ENCODE measurements around the gene SLC16A10.

SLC16A10 gene

DNA sequence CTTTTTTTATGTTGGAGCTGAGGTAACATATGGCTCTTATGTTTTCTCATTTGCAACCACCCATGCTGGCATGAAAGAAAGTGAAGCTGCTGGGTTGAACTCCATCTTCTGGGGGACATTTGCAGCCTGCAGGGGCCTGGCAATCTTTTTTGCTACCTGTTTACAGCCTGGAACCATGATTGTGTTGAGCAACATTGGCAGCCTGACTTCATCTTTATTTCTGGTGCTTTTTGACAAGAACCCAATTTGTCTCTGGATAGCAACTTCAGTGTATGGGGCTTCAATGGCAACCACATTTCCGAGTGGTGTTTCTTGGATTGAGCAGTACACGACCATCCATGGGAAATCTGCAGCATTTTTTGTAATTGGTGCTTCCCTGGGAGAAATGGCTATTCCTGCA is 179.0 kb downstream of the SLC16A10 start:
- DNase-seq = no peak

DNA sequence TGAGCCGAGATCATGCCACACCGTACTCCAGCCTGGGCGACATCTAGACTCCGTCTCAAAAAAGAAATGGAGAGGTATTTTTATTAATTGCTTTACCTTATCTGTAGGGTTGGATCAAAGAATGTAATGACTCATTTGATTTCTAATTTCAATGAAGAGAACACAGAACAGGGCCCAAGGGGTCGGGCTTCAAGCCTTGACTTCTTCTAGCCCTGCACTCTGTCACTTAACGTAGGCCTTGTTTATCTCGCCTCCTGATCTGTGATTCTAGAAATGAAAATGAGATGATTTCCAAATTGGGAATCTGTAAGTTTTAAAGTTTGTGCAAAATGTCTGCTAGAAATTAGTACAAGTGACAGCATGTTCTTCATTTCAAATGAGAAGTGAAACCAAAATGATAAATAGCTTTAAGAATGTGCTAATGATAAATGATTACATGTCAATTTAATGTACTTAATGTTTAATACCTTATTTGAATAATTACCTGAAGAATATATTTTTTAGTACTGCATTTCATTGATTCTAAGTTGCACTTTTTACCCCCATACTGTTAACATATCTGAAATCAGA is 180.5 kb downstream of the SLC16A10 start:
- no peak for DNase-seq

DNA sequence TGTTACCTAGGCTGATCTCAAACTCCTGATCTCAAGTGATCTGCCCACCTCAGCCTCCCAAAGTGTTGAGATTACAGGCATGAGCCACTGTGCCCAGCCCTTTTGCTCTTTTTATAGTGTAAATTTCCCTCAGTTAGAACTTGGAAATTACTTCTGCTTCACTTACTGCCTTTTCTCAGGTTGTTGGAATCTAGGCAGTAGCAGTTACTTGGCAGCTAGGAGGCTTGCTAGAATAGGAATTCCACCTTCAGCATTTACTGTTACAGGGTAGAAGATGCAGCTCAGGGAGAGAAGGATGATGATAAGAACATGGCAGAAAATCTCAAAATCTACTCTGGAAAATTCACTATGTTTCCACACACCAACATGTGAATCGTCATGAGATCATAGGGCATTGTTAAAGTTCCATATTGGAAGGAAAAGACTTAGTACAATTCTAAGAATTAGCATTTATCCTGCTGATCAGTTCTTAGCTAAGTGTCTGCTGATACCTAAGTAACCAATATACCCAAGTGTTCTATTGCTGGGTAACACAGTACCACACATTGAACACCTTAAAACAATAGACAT is 182.2 kb downstream of the SLC16A10 start:
- no peak for DNase-seq

DNA sequence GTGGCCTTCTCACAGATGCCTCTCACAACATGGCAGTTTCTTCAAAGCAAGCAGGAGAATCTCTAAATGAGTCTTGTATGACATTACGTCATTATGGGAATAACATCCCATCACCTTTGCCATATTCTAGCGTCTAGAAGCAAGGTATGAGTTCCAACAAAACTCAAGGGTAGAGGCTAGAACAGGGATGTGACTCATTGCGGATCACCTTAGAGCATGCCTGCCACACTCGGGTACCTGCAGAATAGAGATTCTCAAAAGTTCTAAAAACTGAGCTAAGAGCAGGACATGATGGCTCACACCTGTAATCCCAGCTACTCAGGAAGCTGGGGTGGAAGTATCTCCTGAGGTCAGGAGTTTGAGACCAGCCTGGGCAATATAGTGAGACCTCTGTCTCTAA is 182.8 kb downstream of the SLC16A10 start:
- DNase-seq = no peak

DNA sequence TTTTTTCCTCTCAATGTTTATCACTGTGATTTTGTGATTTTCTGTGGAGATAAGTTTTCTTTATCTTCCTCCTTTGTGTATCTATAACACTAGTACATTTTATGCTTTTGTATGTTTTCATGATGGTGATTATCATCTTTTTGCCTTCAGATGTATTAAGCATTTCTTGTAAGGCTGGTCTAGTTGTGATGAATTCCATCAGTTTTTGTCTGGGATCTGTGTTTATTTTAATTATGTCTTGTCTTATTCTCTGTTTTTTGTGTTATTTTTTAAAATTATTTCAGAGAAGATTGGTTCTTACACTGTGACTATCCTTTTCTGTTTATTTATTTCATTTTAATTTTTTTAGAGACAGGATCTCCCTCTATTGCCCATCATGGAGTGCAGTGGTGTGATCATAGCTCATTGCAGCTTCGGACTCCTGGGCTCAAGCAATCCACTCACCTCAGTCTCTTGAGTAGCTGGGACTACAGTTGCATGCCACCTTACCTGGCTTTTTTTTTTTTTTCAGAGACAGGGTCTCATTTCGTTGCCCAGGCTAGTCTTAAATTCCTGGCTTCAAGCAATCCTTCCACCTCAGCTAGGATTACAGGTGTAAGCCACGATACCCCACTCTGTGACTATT is 187.4 kb downstream of the SLC16A10 start:
- no peak for DNase-seq

DNA sequence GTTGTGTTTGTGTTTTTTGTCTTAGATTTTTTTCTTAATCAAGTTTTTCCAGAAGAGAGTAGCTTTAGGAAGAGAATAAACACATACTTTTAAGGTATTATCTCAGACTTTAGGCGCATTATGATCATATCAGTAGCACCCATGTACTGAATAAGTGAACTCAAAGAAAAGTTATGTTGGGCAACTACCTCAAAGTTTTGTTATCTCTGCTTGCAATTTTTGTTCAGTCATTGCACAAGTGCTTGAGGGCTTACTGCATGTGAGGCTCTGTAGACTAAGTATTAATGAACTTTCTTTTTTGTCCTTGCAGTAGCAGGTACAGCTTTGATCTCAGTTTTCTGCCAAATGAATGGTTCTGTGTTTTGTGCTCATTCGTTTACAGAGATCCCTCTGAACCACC is 189.0 kb downstream of the SLC16A10 start:
- DNase-seq = no peak

DNA sequence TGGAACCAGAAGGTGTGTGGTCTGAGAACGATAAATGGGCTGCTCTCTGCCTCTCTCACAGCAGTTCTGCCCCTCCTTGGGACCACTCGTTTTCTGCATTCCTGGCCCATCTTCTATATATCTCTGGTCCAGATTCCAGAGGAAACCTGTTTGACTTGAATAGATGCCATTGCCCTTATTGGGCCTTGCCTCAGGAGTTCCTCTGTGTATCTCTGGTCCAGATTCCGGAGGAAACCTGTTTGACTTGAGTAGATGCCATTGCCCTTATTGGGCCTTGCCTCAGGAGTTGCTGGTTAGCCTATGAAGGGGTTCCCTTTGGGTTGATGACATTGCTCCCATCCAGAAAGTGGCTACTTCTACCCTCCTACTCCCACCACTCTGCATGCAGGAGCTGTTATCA is 189.4 kb downstream of the SLC16A10 start:
- DNase-seq = no peak

DNA sequence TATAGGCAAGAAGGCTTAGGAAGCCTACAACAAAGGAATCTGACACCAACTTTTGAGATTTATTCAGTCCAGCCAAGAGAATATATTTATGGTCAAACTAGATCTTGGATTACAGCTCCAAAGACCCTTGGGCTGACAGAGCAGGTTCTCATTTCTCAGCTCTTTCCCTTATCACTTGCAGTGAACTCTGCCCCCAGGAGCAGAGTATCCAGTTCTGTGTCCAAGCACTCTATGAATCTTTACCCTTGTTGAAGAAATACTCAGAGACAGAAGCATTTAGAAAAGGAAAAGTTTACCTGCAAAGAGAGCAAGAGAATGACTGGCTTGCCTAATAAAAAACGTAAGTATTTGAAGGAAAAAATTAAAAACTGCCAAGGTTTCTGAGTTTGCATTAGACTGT is 190.5 kb downstream of the SLC16A10 start:
- no peak for DNase-seq

DNA sequence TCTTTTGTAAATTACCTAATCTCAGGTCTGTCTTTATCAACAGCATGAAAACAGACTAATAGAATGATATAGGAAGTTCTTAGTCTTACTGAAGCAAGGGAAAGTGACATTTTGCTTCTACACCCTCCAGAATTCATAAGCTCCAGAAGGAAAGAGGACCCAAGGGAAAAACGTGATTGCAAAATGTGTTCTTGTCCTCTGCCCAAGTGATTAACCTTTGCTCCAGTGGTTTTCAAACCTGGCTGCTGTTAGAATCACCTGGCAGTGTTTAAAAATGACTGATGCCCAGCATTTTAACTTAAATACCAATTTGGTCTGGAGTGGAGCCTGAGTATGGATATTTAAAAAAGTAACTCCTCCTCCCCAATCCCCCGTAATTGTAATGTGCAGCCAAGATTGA is 191.4 kb downstream of the SLC16A10 start:
- no peak for DNase-seq

DNA sequence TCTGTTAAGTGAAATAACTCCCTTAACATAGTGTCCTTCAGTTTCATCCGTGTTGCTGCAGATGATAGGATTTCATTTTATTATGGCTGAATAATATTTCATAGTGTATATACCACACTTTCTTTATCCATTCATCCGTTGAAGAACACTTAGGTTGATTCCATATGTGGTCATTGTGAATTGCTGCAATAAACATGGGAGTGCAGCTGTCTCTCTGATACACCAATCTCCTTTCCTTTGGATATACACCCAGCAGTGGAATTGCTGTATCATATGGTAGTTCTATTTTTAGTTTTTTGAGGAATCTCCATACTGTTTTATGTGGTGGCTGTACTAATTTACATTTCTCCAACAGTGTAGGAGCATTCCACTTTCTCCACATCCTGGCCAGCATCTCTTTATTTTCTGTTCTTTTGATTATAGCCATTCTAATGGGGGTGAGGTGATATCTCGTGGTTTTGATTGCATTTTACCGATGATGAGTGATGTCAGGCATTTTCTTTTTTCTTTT is 193.2 kb downstream of the SLC16A10 start:
- no peak for DNase-seq

All from NCI-H1436 treated with DMSO at 0.1 percent for 48 hours (cell line).